ENCODE data around the gene NDUFS2.

NDUFS2 gene

DNA sequence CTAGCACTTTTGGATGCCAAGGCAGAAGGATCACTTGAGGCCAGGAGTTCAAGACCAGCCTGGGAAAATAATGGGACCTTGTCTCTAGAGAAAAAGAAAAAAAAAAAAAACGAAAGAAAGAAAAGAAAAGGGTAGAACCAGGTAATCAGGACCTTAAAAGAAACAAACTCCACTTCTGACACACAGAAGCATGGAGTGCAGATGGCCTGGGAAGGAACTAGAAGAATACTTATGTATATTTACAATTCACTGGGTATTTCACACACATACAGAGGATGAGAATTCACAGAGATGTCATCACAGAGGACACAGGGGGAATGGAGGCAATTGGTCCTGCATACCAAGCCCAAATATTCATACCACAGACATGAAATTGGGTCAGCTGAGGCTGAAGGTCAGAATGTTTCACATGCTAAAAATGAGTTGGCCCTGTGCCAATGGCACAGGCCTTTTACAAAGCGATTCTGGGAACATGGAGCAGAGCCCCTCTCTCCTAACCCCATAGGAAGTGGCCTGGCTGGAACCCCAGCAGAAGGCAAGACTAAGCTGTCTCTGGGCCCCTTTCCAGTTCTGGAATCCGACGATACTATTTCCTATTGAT, 29.3 kb upstream of the NDUFS2 start:
- DNase-seq: no peak

DNA sequence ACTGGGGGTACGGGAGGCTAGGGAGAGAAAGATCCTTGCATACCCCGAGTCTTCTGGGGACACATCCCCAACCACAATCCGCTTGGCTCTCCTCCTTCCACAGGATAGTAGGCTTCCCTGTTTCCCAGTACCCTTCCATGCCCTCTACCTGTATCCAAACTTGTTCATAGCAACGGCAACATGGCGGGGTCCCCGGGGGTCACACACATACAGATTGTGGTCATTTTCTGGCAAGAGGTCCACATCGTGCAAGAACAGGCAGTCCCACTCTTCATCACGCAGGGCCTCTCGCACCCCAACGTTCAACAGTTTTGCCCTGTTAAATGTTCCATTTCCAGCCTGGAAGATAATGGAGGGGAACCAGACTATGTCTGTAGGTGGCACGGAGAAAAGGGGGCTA, 28.5 kb upstream of the NDUFS2 start:
- DNase-seq: no peak

DNA sequence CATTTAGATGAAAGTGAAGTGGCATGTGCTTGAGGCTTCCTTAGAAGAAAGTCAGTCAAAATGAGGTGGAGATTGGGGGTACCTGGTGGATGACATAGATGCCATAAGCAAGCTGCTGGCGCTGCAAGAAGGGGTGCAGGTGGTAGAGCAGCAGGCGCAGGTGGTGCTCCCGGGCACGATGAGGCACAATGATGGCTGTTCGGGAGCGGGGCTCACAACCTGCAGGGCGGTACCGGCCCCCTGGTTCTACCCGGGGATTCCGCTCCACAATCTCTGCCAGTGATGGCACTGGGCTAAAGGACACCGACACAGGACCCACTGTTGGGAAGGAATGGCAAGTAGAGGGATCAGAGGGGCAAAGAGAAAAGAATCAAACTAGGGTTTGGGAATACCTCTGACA, 27.3 kb upstream of the NDUFS2 start:
- DNase-seq: no peak

DNA sequence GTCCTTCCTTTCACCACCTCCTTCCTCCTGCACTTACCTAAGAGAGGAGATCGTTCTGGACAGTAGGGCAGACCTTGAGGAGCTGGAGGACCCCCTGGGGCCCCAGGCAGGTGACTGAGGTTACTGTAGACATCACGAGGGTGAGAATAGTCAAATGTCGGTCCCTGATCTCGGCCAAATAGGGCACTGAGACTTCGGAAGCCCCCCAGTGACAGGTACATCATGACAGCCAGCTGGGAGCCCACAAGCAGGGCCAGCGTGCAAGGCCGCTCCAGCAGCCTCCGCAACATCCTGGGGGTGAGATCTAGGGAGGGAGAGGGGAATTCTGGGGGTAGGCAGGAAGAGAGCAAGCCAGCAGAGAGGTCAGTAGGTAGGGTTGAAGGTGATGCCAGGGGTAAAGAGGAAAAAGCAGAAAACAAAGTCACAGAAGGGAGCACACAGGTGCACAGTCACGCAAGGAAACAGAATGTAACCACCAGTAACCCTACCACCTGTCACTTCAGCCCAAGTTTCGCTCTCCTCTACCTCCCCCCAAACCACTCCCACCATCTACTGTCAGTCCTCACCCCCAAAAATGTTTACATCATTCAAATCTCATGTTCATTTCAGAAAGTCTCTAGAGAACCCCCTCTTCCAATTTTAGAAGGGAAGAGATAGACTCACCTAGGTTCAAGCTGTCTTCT, 26.3 kb upstream of the NDUFS2 start:
- DNase-seq: no peak

DNA sequence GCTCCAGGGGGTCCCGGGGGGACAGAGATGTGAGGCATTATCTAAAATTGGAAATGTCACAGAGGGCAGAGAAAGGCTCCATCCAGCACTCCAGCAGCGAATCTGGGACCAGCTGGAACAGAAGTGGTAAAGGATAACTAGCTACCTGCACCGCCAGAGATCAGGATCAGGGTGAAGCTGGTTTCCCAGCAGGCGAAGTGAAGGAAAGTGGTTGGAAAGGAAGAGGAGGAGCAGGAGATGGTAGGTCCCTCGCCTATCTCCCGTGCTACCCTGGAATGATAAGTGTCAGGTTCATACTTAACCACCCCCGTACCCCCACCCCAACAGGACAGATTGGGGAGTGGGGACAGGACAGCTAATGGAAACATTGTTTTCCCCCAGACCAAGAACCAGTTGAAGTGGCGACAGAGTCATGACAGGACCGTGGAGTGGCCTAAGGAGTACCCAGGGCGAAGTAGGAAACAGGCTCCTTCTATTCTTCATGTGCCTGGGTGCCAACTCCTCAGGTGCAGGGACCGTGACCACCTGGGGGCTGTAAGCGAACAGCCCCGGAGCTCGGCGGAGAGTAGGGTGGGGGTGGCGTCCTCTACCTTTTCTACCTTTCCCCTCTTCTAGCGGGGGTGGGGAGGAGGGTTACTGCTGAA, 25.6 kb upstream of the NDUFS2 start:
- DNase-seq: no peak

DNA sequence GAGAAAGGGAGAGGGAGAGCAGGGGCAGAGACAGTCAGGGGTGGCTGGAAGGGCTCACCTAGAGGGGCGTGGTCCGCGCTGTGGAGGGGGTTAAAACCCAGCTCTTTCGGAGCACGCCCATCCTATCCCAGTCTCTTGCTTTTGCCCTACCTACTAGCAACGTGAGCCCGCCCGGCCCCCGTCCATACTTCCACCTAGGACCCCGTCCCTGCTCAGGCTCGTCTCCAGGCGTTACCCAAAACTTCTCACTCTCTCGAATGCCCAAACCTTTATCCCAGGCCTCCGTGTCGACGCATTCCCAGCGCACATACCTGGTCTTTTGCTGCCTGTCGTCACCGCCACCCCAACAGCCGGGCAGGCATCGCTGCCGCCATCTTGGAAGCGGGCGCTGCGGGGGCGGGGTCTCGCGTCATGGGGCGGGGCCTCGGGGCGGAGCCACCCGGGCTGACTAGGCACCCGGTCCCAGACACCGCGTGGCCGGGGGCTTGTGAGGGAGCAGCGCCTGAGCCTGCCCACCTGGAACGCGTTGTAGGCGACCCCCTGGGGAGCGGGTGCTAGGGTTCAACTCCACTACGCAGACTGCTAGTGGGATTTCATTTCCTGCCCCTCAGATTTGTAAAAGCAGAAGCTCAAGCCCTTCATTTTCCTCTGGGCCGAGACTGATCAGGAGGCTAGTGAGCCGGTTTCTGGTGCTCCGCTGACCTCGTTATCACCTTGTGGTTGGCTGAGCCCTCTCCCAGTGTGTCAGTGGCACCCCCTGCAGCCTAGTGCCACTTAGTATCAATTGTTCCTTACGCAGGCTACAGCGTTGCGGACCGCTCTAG, 24.8 kb upstream of the NDUFS2 start, which contains the start of gene B4GALT3:
Gene B4GALT3, minus strand, starts transcription at position 396 of the 824 bp plus-strand sequence. CDS start 1,447 bp downstream, outside the sequence.
- peak; percentile 75 for DNase-seq

DNA sequence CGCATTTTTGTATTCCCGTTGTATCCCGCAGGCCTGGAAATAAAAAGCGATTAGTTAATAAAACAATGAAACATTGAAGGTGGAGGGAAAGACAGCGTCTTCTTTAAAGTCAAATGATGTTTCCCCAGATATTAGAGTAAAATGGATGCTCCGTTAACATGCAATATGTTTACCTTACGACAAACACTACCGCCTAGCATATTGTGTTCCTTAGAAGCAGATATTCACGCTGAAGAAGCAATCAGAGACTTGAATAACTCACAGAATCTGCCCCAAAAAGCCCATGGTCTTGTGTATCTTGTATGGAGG, 24.3 kb upstream of the NDUFS2 start:
- no peak for DNase-seq

DNA sequence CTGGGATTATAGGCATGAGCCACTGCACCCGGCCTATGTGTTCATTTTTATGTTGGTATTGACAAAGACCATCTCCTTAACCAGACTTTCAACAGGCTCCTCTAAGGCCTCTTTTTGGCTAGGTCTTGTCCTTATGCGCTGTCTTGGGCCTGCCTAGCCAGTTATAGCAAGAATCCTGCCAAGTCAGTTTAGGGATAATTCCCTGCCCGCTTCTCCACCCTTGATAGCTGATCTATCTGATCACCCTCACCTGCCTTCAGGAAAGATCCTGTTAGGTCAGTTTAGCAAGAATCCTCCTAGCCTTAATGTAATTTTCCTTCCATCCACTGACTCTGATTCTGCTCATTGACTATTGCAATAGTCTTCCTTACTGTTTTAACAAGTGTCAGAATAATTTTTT, 22.5 kb upstream of the NDUFS2 start:
- DNase-seq: no peak

DNA sequence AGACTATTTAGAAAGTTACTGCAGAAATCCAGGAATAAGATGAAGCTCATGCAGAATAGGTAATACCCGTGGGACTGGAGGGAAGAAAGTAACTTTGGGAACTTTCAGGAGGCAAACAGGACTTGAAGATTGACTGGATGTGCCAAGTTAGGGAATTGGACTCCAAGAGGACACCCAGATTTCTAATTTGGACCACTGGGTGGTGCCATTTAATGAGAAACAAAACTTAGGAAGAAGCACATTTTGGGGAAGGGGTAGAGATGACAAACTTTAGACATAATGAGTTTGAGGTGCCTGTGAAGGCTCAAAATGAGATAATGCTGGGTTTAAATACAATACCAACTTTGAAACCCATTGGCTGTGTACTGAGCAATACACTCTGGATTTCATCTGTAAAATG, 21.5 kb upstream of the NDUFS2 start:
- DNase-seq: no peak

DNA sequence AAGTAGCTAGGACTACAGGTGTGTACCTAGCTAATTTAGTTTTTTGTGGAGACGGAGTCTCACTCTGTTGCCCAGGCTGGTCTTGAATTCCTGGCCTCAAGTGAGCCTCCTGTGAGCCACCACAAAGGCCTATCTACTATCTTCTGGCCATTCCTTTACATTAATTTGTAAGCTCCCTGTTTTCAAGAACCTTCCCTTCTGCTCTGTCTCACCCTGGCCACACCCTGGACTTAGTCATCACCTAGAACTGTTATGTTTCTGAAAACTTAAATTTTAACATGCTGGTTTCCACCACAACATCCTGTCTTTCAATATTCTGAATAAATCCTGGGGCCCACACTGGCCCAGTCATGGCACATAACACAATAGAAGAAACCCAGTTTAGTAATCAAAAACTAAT, 20.0 kb upstream of the NDUFS2 start:
- DNase-seq: no peak

DNA sequence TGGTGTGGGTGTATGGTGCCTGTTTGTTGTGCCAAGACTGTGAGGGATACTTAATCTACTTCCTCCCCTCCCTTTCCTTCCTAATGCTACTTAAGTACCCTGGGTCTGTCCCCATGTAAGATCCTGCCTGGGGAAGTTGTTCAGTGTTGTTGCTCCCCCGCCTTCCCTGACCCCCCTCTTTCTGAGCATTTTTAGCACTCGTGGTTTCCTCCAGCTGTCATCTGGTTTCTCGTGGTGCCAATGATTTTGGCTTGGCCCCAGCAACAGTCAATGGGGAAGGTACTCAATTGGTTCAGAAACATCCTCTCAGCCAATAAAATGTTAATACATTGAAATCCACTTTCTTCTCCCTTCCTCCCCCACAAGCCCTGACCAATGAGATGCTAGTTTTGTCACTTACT, 16.9 kb upstream of the NDUFS2 start:
- no peak for DNase-seq

DNA sequence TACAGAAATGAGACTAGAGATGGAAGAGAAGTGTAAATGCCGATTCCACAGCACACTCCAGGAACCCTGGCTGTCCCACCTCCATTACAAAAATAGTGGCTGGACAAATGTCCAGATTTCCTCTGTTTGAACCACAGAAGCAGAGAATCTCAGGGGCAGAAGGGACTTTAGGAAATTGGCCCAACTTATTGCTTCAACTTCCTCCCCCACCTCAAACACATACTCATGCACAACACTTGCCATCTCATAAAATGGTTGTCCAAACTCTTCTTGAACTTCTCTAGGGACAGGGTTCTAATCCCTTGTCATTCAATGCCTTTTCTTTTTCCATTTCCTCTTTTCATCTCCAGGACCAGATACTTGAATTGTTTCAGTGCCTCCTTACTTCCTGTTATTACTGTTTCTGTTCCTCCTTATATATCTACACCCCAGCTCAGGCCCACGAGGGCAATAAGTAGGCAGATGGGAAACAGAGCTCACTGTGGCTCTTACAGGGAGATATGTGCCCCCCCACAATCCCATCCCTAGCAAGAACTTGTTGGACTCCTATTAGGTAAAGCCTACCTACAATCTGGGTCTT, 16.3 kb upstream of the NDUFS2 start:
- no peak for DNase-seq

DNA sequence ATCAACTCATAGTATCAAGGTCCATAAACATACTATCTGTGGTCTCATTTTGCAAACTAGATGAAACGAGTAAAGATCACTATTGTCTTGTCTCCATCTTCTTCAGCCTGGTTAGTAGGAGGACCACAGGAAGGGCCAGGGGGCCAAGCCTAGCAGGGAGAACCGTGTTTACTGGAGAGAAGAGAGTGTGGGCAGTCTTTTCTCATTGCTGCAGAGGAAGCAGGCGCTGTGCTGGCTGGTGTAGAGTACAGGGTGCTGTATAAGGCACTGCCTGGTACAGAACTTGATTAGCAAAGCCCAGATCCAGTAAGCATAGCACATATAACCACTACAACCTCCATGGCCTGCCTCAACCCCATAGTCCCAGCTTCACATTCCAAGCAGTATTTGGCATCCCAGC, 14.9 kb upstream of the NDUFS2 start:
- DNase-seq: no peak

DNA sequence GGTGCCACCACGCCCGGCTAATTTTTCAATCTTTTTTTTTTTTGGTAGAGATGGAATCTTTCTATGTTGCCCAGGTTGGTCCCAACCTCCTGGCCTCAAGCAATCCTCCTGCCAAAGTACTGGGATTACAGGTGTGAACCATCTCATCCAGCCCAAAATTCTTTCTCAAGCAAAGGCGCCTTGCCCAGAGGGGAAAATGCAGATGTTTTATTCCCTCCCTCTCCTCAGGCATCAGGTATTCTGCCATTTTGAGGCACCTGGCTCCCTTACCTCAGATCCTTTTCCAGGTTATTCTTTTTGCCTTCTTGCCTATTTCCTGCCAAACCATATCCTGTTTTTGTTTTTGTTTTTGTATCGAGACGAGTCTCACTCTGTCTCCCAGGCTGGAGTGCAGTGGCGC, 13.8 kb upstream of the NDUFS2 start:
- no peak for DNase-seq

DNA sequence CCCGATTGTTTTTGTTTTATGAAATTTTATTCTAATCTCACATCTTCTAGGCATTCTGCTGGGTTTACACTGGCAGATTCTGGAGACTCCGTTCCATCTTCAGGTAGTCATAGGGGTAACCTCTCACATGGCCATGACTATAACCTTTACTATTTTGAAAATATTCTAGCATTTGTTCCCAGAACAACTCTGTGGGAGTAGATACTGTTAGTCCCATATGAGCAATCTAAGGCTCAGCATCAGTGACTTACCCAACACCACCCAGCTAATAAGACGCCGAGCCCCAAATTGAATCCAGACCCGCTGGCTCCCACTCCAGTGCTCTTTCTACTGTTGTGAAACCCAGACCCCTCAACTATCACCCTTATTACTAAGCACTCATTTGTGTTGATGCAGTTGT, 13.1 kb upstream of the NDUFS2 start:
- DNase-seq: no peak

DNA sequence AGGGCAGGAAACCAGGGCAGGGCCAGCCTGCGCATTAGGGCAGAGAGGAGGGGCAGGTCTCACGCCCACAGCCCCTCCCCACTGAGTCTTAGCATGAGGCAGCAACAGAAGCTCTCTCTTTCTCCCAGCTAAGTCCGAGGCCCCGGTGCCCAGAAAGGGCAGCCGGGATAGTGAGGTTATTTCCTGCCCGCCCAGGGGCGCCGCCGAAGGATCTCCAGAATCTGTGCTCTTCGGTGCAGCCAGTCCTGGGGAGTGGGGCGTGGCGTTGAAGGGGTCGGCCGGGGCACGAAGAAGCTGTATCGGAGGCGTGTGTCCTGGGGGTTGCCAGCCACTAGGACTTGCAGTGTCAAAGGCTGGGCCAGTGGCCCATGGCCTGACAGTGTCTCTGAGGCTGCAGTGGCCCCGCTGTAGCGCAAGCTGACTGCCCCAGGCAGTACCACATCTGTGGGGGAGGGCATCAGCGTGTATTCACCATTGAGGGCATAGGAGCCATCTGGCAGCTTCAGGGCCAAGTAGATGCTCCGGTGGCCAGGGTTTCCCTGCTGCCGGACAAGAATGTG, 11.1 kb upstream of the NDUFS2 start:
- no peak for DNase-seq

DNA sequence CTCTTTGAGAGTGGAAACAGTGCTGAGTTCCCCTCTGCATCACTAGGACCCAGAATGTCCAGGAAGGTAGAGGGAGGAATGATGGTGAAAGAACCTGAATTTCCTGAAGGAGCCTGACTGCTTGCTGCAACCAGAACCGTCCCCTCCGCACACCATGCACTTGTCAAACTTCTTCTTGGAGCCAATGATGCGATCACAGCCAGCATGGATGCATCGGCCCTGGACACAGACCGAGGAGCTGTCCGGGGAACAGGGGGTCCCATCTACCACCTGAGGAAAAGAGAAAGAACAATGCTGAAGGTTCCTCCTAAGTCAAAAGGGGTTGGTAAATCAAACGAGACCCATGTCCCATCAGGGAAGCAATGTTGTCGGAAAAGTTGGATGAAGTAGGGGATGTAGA, 10.2 kb upstream of the NDUFS2 start:
- no peak for DNase-seq

DNA sequence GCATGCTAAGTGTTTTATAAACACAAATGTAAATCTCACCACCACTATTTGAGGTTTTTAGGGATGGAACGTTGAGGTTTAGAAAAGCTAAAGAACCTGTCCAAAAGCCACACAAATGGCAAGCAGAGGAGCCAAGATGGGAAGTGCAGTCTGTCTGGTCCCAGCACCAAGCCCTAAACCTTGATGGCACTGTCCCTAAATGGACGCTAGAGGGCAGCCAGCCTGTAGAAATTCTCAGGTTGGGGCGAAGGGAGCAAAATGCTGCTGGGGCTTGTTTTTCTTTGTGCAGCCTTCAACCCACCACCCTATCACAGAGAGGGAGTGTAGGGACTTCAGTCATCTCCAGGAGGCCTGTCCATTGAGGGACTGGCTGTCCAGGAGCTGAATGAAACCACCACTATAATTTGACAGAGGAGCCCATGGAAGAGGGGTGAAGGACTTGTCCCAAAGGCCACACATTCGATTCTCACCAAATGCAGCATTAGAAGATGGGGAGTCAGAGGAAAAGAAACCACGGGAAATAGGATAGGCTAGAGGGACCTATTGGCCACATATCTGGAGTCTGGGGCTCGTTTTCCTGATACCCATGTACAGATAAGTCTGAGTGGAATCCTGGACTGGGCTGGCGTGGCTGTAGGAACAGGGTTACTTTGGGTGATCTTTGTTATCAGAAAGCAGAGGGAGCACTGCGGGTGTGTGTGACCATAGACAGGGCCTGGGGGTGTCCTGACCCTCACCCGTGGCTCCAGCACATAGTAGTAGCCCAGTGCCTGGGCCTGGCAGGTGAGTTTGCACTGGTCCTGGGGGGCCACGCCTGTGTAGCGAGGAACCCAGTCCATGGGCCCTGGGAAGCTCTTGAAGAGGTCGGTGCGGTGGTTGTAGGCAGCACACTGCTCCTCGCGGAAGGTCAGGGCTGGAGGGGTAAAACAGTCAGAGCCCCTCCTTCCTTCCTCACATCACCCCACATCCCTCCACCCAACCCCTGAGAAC, 9.4 kb upstream of the NDUFS2 start:
- peak; percentile 44 for DNase-seq

DNA sequence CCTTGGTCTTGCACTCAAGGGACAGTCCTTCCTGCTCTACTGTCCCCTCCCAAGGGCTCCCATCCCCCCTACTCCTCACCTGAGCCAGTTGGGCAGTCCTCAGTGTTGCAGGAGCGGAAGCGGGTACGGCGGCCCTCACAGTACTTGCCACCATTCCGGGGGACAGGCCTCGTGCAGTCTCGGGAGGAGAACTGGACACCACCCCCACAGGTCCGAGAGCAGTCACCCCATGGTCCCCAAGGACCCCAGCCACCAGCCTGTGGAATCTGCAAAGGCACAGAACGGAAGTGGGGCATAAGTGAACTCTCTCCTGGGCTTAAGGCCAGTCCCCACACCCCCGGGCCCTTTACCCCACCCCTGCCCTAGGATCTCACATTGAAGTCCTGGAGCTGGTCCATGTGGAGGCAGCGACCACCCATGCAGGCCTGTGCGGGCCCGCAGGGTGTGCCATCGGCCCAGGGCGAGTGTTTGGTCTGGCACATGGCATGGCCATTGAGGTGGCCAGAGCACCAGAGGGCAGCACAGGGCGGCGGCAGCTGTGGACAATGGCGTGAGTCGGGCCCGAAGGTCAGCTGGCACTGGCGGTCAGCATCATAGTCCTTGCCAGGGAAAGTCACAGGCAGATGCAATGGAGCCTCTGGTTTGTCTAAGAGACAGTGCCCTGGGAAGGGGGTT, 8.5 kb upstream of the NDUFS2 start:
- no peak for DNase-seq

DNA sequence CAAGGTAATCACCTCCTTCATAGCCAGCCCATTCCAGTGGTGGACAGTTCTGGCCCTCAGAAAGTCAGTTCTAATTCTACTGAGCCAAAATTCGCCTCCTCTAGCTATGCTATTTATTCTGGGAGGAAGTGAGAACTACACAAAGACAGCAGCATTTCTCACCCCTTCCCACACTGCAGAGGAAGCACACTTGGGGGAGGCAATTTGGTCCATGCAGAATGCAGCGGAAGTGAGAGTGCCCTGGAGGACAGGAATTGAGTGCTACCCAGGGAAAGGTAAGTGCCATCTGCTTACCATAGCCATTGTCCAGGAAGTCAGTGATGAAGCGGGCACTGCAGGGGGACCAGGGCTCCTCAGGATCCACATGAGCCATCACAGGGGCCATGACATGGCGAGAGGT, 7.0 kb upstream of the NDUFS2 start:
- DNase-seq: no peak

DNA sequence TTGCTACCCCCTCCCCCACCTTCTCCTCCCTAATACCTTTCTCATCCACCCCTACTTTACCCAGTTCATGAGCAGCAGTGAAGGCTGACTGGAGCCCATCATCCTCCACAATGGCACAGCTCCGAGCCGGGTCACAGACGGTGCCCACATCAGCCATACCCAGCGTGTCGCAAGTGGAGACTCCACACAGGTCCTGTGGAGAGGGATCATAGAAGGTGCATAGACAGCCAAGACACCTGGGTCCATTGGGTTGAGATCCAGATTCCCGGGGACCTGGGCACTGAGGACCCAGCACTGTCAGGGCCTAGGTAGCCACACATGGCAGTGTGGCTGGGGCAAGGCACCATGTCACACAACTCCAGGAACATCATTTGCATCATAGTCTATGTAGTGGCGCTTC, 6.1 kb upstream of the NDUFS2 start:
- DNase-seq: no peak
